Loucy (cell line): Measurements from ENCODE around the gene UBFD1.

ENCODE experiments used
- H2AFZ ChIP-seq: fragments of 200-600 bp; sonication (generic); 2 replicates; pipeline ENCODE4 v1.6.0; 2016; ENCODE audit warnings: antibody characterized with exemption, mild to moderate bottlenecking, low read length, moderate library complexity
- H3F3A ChIP-seq: fragments of 200-600 bp; 2 replicates; pipeline ENCODE4 v1.6.0; 2016; ENCODE audit warnings: antibody characterized with exemption, low read depth, mild to moderate bottlenecking
- H3K27me3 ChIP-seq: fragments of 200-600 bp; sonication (generic); 2 replicates; pipeline ENCODE4 v1.6.1; 2014; ENCODE audit warnings: low read length, mild to moderate bottlenecking; ENCODE audit not compliant: insufficient read depth, poor library complexity, severe bottlenecking
- H3K36me3 ChIP-seq: fragments of 200-600 bp; sonication (generic); 2 replicates; pipeline ENCODE4 v1.6.1; 2016; ENCODE audit warnings: low read length; ENCODE audit not compliant: insufficient read depth
- H3K4me1 ChIP-seq: fragments of 200-600 bp; sonication (generic); 2 replicates; pipeline ENCODE4 v1.5.1; 2014; ENCODE audit warnings: low read length, mild to moderate bottlenecking; ENCODE audit not compliant: insufficient read depth, poor library complexity, severe bottlenecking
- H3K4me2 ChIP-seq: fragments of 200-600 bp; sonication (generic); 2 replicates; pipeline ENCODE4 v1.6.0; 2014; ENCODE audit warnings: antibody characterized with exemption, low read length, low read depth, mild to moderate bottlenecking; ENCODE audit not compliant: poor library complexity, severe bottlenecking
- H3K4me3 ChIP-seq: fragments of 200-600 bp; sonication (generic); 2 replicates; pipeline ENCODE4 v1.5.1; 2014; ENCODE audit warnings: low read length, mild to moderate bottlenecking, mixed read lengths; ENCODE audit not compliant: poor library complexity, severe bottlenecking
- H3K79me2 ChIP-seq: fragments of 200-600 bp; sonication (generic); 2 replicates; pipeline ENCODE4 v1.6.1; 2014; ENCODE audit warnings: low read length; ENCODE audit not compliant: insufficient read depth
- H3K9ac ChIP-seq: fragments of 200-600 bp; sonication (generic); 2 replicates; pipeline ENCODE4 v1.6.0; 2014; ENCODE audit warnings: mild to moderate bottlenecking, low read depth, low read length, moderate library complexity; ENCODE audit not compliant: poor library complexity, severe bottlenecking
- H3K9me2 ChIP-seq: fragments of 200-600 bp; sonication (generic); replicated peaks from 2 replicates; pipeline ENCODE4 v1.6.1; 2016; ENCODE audit warnings: low read depth, low read length, mixed read lengths
- H3K9me3 ChIP-seq: fragments of 200-600 bp; sonication (generic); 2 replicates; pipeline ENCODE4 v1.6.1; 2014; ENCODE audit warnings: mild to moderate bottlenecking, antibody characterized with exemption, low read length, low read depth; ENCODE audit not compliant: insufficient read depth
- H4K20me1 ChIP-seq: fragments of 200-600 bp; sonication (generic); 2 replicates; pipeline ENCODE4 v1.6.0; 2014; ENCODE audit warnings: antibody characterized with exemption, low read length, mild to moderate bottlenecking; ENCODE audit not compliant: insufficient read depth, poor library complexity, severe bottlenecking
- CTCF ChIP-seq: fragments of 200-600 bp; sonication (generic); conservative IDR thresholded peaks from 2 replicates; pipeline ENCODE4 v1.5.1; 2014; ENCODE audit warnings: mild to moderate bottlenecking, antibody characterized with exemption, low read length
- EZH2phosphoT487 ChIP-seq: fragments of 200-600 bp; IDR thresholded peaks from 2 replicates; pipeline ENCODE4 v1.6.1; 2018; ENCODE audit warnings: antibody characterized with exemption, mild to moderate bottlenecking, moderate library complexity, borderline replicate concordance

The UBFD1 gene

GRCh38 chr16:23544436-23544835 is 13.1 kb upstream of the UBFD1 start:
- Histone ChIP-seq H3K9me2 (no peaks in the 10 kb centered on the region), H3K36me3 (peaks cover 9% of the 10 kb centered on the region; the same call in 1 of the 2 replicates), H3K79me2 (no peaks in the 10 kb centered on the region), H3K4me3 (no peak overlapping the region), H4K20me1 (no peaks in the 10 kb centered on the region), H3F3A (no peaks in the 10 kb centered on the region), H3K27me3 (no peaks in the 10 kb centered on the region), H3K4me1 (no peaks in the 10 kb centered on the region), H2AFZ (no peak overlapping the region), H3K4me2 (no peak overlapping the region), H3K9ac (no peak overlapping the region), H3K9me3 (no peaks in the 10 kb centered on the region)
- TF ChIP-seq CTCF (no peak), EZH2phosphoT487 (no peak)

GRCh38 chr16:23549938-23550337 is 7.6 kb upstream of the UBFD1 start:
- no peaks in the 10 kb centered on the region for H3K9me3 ChIP-seq
- H3K27me3 ChIP-seq = no peaks in the 10 kb centered on the region
- H3K36me3 ChIP-seq = peaks cover 18% of the 10 kb centered on the region; the same call in 1 of the 2 replicates
- no peaks in the 10 kb centered on the region for H3K79me2 ChIP-seq
- H3K9me2 ChIP-seq = no peaks in the 10 kb centered on the region
- H3K4me3 ChIP-seq = no peak overlapping the region
- peaks cover 7% of the 10 kb centered on the region for H3K4me1 ChIP-seq
- H3K4me2 ChIP-seq = no peak overlapping the region
- TF ChIP-seq CTCF (no peak), EZH2phosphoT487 (no peak)
- no peak overlapping the region for H3K9ac ChIP-seq
- H3F3A ChIP-seq = no peaks in the 10 kb centered on the region
- no peak overlapping the region for H2AFZ ChIP-seq
- no peaks in the 10 kb centered on the region for H4K20me1 ChIP-seq

GRCh38 chr16:23552161-23552560 is 5.4 kb upstream of the UBFD1 start:
- Histone ChIP-seq H3K9me2 (no peaks in the 10 kb centered on the region), H3K4me1 (peaks cover 17% of the 10 kb centered on the region), H3K4me3 (no peak overlapping the region), H4K20me1 (peaks cover 3% of the 10 kb centered on the region), H3K79me2 (peaks cover 7% of the 10 kb centered on the region; the same call in 1 of the 2 replicates), H3F3A (no peaks in the 10 kb centered on the region), H3K9ac (no peak overlapping the region), H3K4me2 (no peak overlapping the region), H3K27me3 (no peaks in the 10 kb centered on the region), H2AFZ (no peak overlapping the region), H3K36me3 (peaks cover 18% of the 10 kb centered on the region; the same call in 1 of the 2 replicates), H3K9me3 (no peaks in the 10 kb centered on the region)
- TF ChIP-seq EZH2phosphoT487 (no peak), CTCF (no peak)
